Measurements from ENCODE around the gene ARHGAP21. TPM values are rescaled to one million over a fixed set of nuclear protein-coding genes. Genes with fewer than 3 reads are reported as not detected.

Gene ARHGAP21
- total RNA-seq, 1 experiment from 2014 or later: 11.6 TPM

DNA sequence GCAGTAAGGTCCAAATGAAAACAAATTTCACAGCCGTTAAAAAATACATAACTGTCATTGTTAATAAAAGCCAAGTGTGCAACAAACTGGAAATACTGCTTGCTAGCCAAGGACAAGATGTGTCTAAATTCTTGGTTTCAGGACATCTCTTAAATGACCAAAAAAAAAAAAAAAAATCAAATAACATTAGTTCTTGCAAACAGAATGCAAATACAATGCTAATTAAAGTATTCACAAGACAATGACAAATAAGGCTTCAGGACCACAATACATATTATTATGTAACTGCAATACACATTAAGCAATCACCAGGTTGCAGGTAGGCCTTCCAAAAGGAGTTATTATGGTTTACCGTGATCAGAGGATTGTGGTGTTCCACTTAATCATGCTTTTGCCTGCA lies 3.6 kb downstream of the ARHGAP21 start:
- no peaks in the 10 kb centered on the region for H3K79me2 ChIP-seq (ENCODE audit: low read length)
- DNase-seq: no peak
- no peaks in the 10 kb centered on the region for H3K9me2 ChIP-seq (replicated peaks; ENCODE audit: insufficient read depth, low read length)
- no peak overlapping the region for H3K27ac ChIP-seq (ENCODE audit: low read length)
- peaks cover 14% of the 10 kb centered on the region for H3K4me1 ChIP-seq (ENCODE audit: low read length)
- no peak overlapping the region for H3K9ac ChIP-seq (ENCODE audit: low read length)
- no peaks in the 10 kb centered on the region for H3K27me3 ChIP-seq (ENCODE audit: low read length)
- no peaks in the 10 kb centered on the region for H3K36me3 ChIP-seq (ENCODE audit: insufficient read depth, low read length)
- H2AFZ ChIP-seq (ENCODE audit: low read length): no peak overlapping the region
- no peaks in the 10 kb centered on the region for H4K20me1 ChIP-seq (ENCODE audit: insufficient read depth, low read depth, low read length)
- no peak overlapping the region for H3K4me2 ChIP-seq (ENCODE audit: low read depth, low read length, poor library complexity, severe bottlenecking)
- H3K9me3 ChIP-seq (ENCODE audit: low read length): no peaks in the 10 kb centered on the region
- no peak overlapping the region for H3K4me3 ChIP-seq (ENCODE audit: low read length)

DNA sequence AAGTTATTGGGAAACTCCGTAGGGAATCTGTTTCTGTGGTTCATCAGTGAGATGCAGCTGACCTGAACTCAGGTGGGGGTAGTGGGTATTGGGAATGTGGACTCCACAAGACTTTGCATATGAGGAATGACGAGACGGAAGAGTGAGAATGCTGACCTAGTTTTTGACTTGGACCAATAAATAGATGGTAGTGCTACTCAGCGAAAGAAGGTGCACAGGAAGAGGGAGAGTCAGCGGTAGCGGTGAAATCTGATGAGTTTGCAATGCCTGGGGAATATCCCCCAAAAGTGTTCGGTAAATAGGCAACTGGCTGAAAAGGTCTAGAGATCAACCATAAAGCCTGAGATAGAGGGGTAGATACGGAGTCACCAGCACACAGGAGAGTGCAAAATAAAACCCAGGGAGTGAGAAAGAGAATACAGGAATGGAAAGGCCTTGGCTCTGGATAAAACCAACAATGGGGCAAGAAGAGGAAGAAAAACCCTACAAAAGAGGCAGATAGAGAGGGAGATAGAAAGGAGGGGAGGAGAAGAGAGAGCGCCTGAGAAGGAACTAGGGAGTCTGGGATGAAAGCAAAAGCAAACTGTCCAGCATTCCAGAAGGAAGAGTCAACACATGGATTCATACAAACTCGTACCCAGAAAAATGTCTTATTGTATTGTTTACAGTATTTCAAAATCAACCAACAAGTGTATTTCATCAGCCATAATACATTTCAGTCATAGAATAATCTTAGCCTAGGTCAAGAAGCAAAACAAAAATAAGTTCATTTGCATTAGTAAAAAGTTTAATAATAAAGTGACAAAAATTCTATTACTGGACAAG lies 5.4 kb downstream of the ARHGAP21 start:
- Histone ChIP-seq H3K4me1 (ENCODE audit: low read length) (peaks cover 4% of the 10 kb centered on the region), H3K4me2 (ENCODE audit: low read depth, low read length, poor library complexity, severe bottlenecking) (no peak overlapping the region), H3K9me2 (replicated peaks; ENCODE audit: insufficient read depth, low read length) (no peaks in the 10 kb centered on the region), H3K27ac (ENCODE audit: low read length) (no peak overlapping the region), H3K27me3 (ENCODE audit: low read length) (no peaks in the 10 kb centered on the region), H2AFZ (ENCODE audit: low read length) (no peak overlapping the region), H3K9ac (ENCODE audit: low read length) (no peak overlapping the region), H3K4me3 (ENCODE audit: low read length) (no peak overlapping the region), H3K9me3 (ENCODE audit: low read length) (no peaks in the 10 kb centered on the region), H3K79me2 (ENCODE audit: low read length) (no peaks in the 10 kb centered on the region), H4K20me1 (ENCODE audit: insufficient read depth, low read depth, low read length) (no peaks in the 10 kb centered on the region), H3K36me3 (ENCODE audit: insufficient read depth, low read length) (no peaks in the 10 kb centered on the region)
- no peak for DNase-seq

DNA sequence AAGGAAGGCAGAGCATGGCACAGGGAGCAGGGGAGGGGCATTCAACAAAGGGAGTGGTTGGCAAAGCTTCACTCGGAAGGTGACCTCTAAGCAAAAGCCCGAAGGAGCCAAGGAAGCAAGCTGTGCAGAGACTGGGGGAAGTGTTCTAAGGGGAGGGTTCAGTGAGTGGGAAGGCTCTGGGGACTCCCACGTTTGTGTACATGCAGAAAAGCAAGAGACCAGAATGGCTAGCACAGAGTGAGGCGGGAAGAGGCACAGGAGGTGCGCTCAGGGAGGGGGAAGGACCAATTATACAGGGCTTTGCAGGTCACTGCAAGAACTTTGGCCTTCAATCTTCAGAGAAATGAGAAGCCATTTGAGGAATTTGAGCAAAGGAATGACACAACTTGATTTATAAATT lies 7.4 kb downstream of the ARHGAP21 start:
- Histone ChIP-seq H4K20me1 (ENCODE audit: insufficient read depth, low read depth, low read length) (no peaks in the 10 kb centered on the region), H3K36me3 (ENCODE audit: insufficient read depth, low read length) (no peaks in the 10 kb centered on the region), H3K9me2 (replicated peaks; ENCODE audit: insufficient read depth, low read length) (no peaks in the 10 kb centered on the region), H3K4me2 (ENCODE audit: low read depth, low read length, poor library complexity, severe bottlenecking) (no peak overlapping the region), H3K27me3 (ENCODE audit: low read length) (no peaks in the 10 kb centered on the region), H3K27ac (ENCODE audit: low read length) (no peak overlapping the region), H3K4me3 (ENCODE audit: low read length) (no peak overlapping the region), H2AFZ (ENCODE audit: low read length) (no peak overlapping the region), H3K9ac (ENCODE audit: low read length) (no peak overlapping the region), H3K79me2 (ENCODE audit: low read length) (no peaks in the 10 kb centered on the region), H3K4me1 (ENCODE audit: low read length) (no peaks in the 10 kb centered on the region), H3K9me3 (ENCODE audit: low read length) (no peaks in the 10 kb centered on the region)
- DNase-seq: no peak

DNA sequence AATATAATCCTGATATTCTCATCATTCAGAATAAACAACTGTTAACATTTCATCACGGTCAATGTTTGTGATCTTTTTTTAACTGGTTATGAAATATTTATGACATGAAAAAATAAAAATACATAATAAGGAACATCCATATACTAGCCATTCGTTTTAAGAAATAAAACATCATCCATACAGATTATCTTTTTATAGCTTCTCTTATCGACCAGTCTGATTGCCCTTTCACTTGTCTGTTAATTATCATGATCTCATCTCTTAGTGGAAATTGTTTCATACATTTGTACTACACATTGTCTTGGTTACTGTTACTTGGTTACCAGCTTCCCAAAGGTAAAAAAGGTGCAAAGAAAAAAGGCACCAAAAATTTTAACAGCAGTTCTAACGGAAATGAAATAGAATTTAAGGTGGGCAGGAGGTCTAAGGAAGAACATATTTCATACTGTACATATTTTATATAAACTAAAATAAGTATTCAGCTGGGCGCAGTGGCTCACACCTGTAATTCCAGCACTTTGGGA lies 8.4 kb downstream of the ARHGAP21 start:
- H3K36me3 ChIP-seq (ENCODE audit: insufficient read depth, low read length): no peaks in the 10 kb centered on the region
- H3K4me3 ChIP-seq (ENCODE audit: low read length): no peak overlapping the region
- H3K9me2 ChIP-seq (replicated peaks; ENCODE audit: insufficient read depth, low read length): no peaks in the 10 kb centered on the region
- no peaks in the 10 kb centered on the region for H3K4me1 ChIP-seq (ENCODE audit: low read length)
- no peak overlapping the region for H3K9ac ChIP-seq (ENCODE audit: low read length)
- no peaks in the 10 kb centered on the region for H3K9me3 ChIP-seq (ENCODE audit: low read length)
- H3K27me3 ChIP-seq (ENCODE audit: low read length): no peaks in the 10 kb centered on the region
- H2AFZ ChIP-seq (ENCODE audit: low read length): no peak overlapping the region
- no peak for DNase-seq
- H3K79me2 ChIP-seq (ENCODE audit: low read length): no peaks in the 10 kb centered on the region
- no peaks in the 10 kb centered on the region for H4K20me1 ChIP-seq (ENCODE audit: insufficient read depth, low read depth, low read length)
- H3K27ac ChIP-seq (ENCODE audit: low read length): no peak overlapping the region
- H3K4me2 ChIP-seq (ENCODE audit: low read depth, low read length, poor library complexity, severe bottlenecking): no peak overlapping the region

DNA sequence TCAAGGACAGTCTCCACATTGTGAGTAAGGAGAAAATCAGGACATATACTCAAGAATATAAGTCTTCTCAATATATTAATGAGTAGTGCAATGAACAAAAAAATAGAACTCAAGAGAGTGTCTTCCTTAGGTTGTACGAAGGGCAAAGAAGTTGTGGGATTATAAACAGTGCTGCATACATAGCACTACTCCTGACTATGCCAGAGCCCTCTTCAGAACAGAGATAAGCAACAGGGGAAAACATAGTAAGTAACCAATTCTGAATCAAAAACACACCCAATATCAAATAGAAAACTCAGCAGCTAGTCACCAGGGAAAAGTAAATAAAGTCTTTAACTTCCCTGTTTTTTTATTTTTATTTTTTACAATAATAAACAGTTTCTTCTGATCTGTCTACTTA lies 10.6 kb downstream of the ARHGAP21 start:
- H2AFZ ChIP-seq (ENCODE audit: low read length): no peak overlapping the region
- H3K4me3 ChIP-seq (ENCODE audit: low read length): no peak overlapping the region
- H3K79me2 ChIP-seq (ENCODE audit: low read length): no peaks in the 10 kb centered on the region
- DNase-seq: no peak
- no peak overlapping the region for H3K4me2 ChIP-seq (ENCODE audit: low read depth, low read length, poor library complexity, severe bottlenecking)
- no peaks in the 10 kb centered on the region for H3K9me2 ChIP-seq (replicated peaks; ENCODE audit: insufficient read depth, low read length)
- H3K27me3 ChIP-seq (ENCODE audit: low read length): no peaks in the 10 kb centered on the region
- H3K4me1 ChIP-seq (ENCODE audit: low read length): no peaks in the 10 kb centered on the region
- H3K27ac ChIP-seq (ENCODE audit: low read length): no peak overlapping the region
- H3K9me3 ChIP-seq (ENCODE audit: low read length): no peaks in the 10 kb centered on the region
- no peaks in the 10 kb centered on the region for H3K36me3 ChIP-seq (ENCODE audit: insufficient read depth, low read length)
- H4K20me1 ChIP-seq (ENCODE audit: insufficient read depth, low read depth, low read length): no peaks in the 10 kb centered on the region
- H3K9ac ChIP-seq (ENCODE audit: low read length): no peak overlapping the region

DNA sequence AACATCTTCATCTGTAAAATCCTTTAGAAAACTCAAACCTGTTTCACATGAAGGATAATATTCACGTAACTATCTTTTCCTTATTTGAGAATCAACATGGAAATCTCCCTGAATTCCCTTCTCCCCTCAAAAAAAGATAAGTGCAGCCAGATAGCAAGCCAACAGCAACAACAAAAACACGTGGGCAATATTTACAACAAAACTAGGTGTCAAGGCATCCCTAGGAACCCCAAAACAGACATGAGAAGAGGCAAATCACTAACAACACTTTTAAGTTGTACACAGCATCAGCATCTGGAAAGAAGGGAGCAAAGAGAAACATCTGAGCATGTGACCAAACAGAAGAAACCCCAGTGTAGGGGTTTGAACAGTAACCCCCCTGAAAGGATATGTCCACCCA lies 12.2 kb downstream of the ARHGAP21 start:
- Histone ChIP-seq H3K79me2 (ENCODE audit: low read length) (no peaks in the 10 kb centered on the region), H3K9me2 (replicated peaks; ENCODE audit: insufficient read depth, low read length) (no peaks in the 10 kb centered on the region), H3K4me2 (ENCODE audit: low read depth, low read length, poor library complexity, severe bottlenecking) (no peak overlapping the region), H3K27ac (ENCODE audit: low read length) (no peak overlapping the region), H3K9me3 (ENCODE audit: low read length) (no peaks in the 10 kb centered on the region), H4K20me1 (ENCODE audit: insufficient read depth, low read depth, low read length) (no peaks in the 10 kb centered on the region), H2AFZ (ENCODE audit: low read length) (no peak overlapping the region), H3K36me3 (ENCODE audit: insufficient read depth, low read length) (no peaks in the 10 kb centered on the region), H3K9ac (ENCODE audit: low read length) (no peak overlapping the region), H3K4me3 (ENCODE audit: low read length) (no peak overlapping the region), H3K27me3 (ENCODE audit: low read length) (no peaks in the 10 kb centered on the region), H3K4me1 (ENCODE audit: low read length) (no peaks in the 10 kb centered on the region)
- no peak for DNase-seq

DNA sequence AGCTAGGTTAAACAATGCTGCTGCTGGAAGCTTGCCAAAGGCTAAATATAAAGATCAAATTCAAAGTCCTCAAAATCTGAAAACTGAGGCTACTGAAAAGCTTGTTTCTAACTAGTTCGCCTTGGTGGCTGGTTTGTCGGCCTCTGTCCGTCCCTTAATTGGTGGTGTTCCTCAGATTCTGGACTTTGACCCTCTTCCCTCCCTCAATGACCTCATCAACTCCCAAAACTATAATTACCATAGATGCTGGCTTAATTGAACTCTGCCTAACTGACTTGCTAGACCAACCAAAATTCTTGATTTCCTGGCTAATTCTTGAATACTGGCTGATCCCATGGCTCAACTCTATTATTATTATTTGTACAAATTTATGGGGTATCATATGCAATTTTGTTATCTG lies 15.6 kb downstream of the ARHGAP21 start:
- Histone ChIP-seq H3K9me2 (replicated peaks; ENCODE audit: insufficient read depth, low read length) (no peaks in the 10 kb centered on the region), H3K9ac (ENCODE audit: low read length) (no peak overlapping the region), H4K20me1 (ENCODE audit: insufficient read depth, low read depth, low read length) (no peaks in the 10 kb centered on the region), H3K4me2 (ENCODE audit: low read depth, low read length, poor library complexity, severe bottlenecking) (no peak overlapping the region), H3K9me3 (ENCODE audit: low read length) (0 out of 2 replicates have a peak, but pooled peaks cover 3% of the 10 kb centered on the region), H3K27ac (ENCODE audit: low read length) (no peak overlapping the region), H3K4me3 (ENCODE audit: low read length) (no peak overlapping the region), H3K36me3 (ENCODE audit: insufficient read depth, low read length) (no peaks in the 10 kb centered on the region), H3K79me2 (ENCODE audit: low read length) (no peaks in the 10 kb centered on the region), H2AFZ (ENCODE audit: low read length) (no peak overlapping the region), H3K4me1 (ENCODE audit: low read length) (no peaks in the 10 kb centered on the region), H3K27me3 (ENCODE audit: low read length) (no peaks in the 10 kb centered on the region)
- DNase-seq: no peak

DNA sequence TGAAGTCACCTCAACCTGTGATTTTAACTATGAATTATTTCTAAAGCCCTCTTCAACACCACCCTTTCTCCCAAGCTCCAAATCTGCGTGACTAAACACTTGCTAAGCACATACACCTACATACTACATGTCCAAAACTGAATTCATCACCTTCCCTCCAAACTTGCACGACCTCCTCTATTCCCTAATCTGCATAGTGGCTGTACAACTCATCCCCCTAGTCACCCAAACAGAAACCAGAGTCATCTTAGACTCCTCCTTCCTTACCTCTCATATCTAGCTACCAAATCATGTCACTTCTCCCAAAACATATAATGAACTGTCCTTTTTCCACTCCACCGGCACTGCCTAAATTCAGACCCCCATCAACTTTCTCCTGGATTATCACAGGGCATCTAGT lies 16.2 kb downstream of the ARHGAP21 start:
- no peaks in the 10 kb centered on the region for H3K79me2 ChIP-seq (ENCODE audit: low read length)

More for the DNA sequence above, 16.2 kb downstream of the ARHGAP21 start:
- H3K9me2 ChIP-seq (replicated peaks; ENCODE audit: insufficient read depth, low read length): no peaks in the 10 kb centered on the region
- no peaks in the 10 kb centered on the region for H3K27me3 ChIP-seq (ENCODE audit: low read length)
- no peaks in the 10 kb centered on the region for H4K20me1 ChIP-seq (ENCODE audit: insufficient read depth, low read depth, low read length)
- H3K9me3 ChIP-seq (ENCODE audit: low read length): 0 out of 2 replicates have a peak, but pooled peaks cover 3% of the 10 kb centered on the region
- no peak overlapping the region for H2AFZ ChIP-seq (ENCODE audit: low read length)
- H3K9ac ChIP-seq (ENCODE audit: low read length): no peak overlapping the region
- H3K27ac ChIP-seq (ENCODE audit: low read length): no peak overlapping the region
- no peaks in the 10 kb centered on the region for H3K4me1 ChIP-seq (ENCODE audit: low read length)
- no peak for DNase-seq
- no peak overlapping the region for H3K4me2 ChIP-seq (ENCODE audit: low read depth, low read length, poor library complexity, severe bottlenecking)
- no peak overlapping the region for H3K4me3 ChIP-seq (ENCODE audit: low read length)
- H3K36me3 ChIP-seq (ENCODE audit: insufficient read depth, low read length): no peaks in the 10 kb centered on the region

Data from Karpas-422 (cell line).